Immature natural killer cell (primary cell): Measurements from ENCODE around the gene SMIM22. TPM values are rescaled to one million over a fixed set of nuclear protein-coding genes. Genes with fewer than 3 reads are reported as not detected.

Experiments used
- DNase-seq, 3 donors: peaks; one replicate each; pipeline ENCODE4 v3.0.0; 2022; ENCODE audit warnings: mixed read lengths in 1 of 3
- H3K27ac Mint-ChIP-seq, 6 donors: one replicate each; pipeline ENCODE4 v1.8.0; 2020; ENCODE audit warnings: mixed read lengths in 6 of 6, mild to moderate bottlenecking in 5 of 6, inconsistent platforms in 4 of 6, moderate library complexity in 3 of 6
- H3K27me3 Mint-ChIP-seq, 3 donors: one replicate each; pipeline ENCODE4 v1.8.0; 2020 to 2021; ENCODE audit warnings: low read depth in 3 of 3, mild to moderate bottlenecking in 3 of 3, mixed read lengths in 3 of 3, moderate library complexity in 3 of 3, inconsistent platforms in 1 of 3
- H3K36me3 Mint-ChIP-seq, 3 donors: one replicate each; pipeline ENCODE4 v1.8.0; 2020; ENCODE audit warnings: mixed read lengths in 3 of 3, inconsistent platforms in 2 of 3, mild to moderate bottlenecking in 2 of 3
- H3K4me1 Mint-ChIP-seq, 2 donors: one replicate each; pipeline ENCODE4 v1.8.0; 2020; ENCODE audit warnings: inconsistent platforms in 2 of 2, mild to moderate bottlenecking in 2 of 2, mixed read lengths in 2 of 2, moderate library complexity in 1 of 2
- H3K4me3 Mint-ChIP-seq, 5 donors: one replicate each; pipeline ENCODE4 v1.8.0; 2020; ENCODE audit warnings: mild to moderate bottlenecking in 5 of 5, mixed read lengths in 5 of 5, inconsistent platforms in 3 of 5, moderate library complexity in 3 of 5
- H3K9me3 Mint-ChIP-seq, 6 donors: one replicate each; pipeline ENCODE4 v1.8.0; 2020; ENCODE audit warnings: mild to moderate bottlenecking in 6 of 6, mixed read lengths in 6 of 6, inconsistent platforms in 4 of 6, moderate library complexity in 3 of 6
- polyA plus RNA-seq, 3 donors: library from polyadenylated mRNA; unstranded; fragments of 300-500 nt; fragmentation: Illumina TruSeq; gene quantifications; one replicate each; pipeline ENCODE4 v1.2.3, GENCODE V29; 2021

The SMIM22 gene
- polyA plus RNA-seq, 3 donors from 2014 or later: not detected

GRCh38 chr16:4762205-4762604 lies 33.0 kb upstream of the SMIM22 start:
- Mint-ChIP-seq H3K27ac (no peak overlapping the region), H3K9me3 (no peaks in the 10 kb centered on the region), H3K27me3 (peaks cover 6 to 10% (median 8%) of the 10 kb centered on the region in 3 donors), H3K4me1 (peaks cover 11 to 12% of the 10 kb centered on the region in 2 donors), H3K4me3 (no peak overlapping the region), H3K36me3 (peaks cover 0 to 13% (median 4%) of the 10 kb centered on the region in 3 donors)
- DNase-seq: no peak

DNA sequence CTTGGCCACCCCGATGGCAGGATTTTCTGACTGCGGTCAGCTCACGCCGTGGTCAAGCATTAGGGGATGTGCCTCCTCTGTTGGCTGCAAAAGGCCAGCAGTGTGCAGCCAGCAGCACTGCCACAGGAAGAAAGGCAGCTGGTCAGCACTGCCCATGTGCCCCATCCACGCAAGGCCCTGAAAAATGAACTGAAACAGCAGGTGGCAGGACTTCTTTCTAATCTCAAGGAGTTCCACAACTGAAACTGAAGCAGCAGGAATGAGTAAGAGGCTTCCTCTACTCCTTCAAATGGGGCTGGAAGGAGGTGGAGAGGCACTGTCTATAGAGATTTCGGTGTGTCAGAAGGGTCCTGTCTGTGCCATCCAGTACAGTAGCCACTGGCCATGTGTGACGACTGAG lies 31.4 kb upstream of the SMIM22 start:
- H3K36me3 Mint-ChIP-seq: peaks cover 0 to 8% (median 4%) of the 10 kb centered on the region in 3 donors
- peak overlapping the region in 1 of 5 donors; percentile 29 for H3K4me3 Mint-ChIP-seq
- no peak overlapping the region for H3K27ac Mint-ChIP-seq
- no peaks in the 10 kb centered on the region for H3K9me3 Mint-ChIP-seq
- H3K27me3 Mint-ChIP-seq: peaks cover 12 to 23% (median 15%) of the 10 kb centered on the region in 3 donors
- peaks cover 25 to 27% of the 10 kb centered on the region in 2 donors for H3K4me1 Mint-ChIP-seq
- no peak for DNase-seq

DNA sequence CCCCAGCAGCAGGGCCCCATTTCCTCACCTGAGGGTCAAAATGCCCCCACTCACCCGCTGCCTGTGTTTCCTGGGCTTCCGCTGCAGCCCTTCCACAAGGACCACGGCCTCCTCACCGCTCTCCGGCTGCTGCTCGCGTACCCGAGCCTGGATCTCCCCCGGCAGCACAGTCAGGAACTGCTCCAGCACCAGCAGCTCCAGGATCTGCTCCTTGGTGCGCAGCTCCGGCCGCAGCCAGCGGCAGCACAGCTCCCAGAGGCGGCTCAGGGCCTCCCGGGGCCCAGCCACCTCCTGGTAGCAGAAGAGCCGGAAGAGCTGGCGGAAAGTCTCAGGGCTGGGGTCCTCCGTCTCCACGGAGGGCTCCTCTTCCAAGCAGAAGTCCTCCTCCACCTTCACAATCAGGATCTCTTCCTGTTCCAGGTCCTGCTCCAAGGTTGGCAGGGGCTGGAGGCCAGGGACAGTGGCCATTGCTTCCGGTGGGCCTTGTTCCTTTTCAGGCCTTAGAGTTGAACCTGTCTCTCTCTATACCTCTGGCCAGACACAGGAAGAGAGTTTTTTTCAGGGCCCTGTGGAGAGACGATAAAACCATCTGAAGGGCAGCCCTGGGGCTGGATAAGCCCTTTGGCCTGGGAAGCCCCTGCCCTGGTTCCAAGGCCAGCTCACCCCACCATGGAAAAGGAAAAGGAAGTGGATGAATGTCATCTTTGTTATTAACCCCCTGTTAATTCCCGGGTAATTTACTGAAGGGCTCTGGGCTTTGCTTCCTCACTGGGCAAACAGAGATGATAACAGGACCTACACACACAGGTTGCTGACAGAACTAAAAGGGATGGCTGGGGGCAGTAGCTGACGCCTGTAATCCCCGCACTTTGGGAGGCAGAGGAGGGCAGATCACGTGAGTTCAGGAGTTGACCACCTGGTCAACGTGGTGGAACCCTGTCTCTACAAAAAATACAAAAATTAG lies 29.4 kb upstream of the SMIM22 start:
- no peak for DNase-seq
- H3K27ac Mint-ChIP-seq: peak overlapping the region; percentile 69 to 82 (median 78)

DNA sequence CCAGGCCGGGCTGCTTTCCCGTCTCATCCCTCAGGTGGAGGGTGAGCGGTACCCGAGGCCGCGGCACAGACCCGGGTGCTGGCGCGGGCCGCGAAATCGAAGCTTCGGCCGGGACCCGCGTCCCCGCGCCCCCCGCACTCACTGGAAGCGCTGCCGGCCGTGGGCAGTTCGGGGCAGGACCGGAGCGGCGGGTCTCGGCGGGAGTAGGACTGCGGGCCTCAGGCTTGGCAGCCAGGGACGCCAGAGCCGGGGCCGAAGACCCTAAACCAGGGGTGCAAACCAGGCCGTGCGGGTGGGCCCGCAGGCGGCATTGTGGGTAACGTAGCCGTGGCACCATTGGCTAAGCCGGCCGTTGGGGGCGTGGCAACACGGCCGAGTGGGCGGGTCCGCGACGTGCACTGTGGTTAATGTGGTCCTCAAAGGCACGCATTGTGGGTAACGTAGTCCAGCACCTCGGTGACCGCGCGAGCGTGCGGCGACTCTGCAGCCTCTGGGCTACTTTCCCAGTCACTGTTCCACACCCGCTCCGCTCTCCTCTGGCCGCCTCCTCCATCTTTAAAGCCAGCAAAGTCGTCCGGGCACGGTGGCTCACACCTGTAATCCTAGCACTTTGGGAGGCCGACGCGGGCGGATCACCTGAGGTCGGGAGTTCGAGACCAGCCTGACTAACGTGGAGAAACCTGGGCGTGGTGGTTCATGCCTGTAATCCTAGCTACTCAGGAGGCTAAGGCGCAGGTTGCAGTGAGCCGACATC lies 28.1 kb upstream of the SMIM22 start, which contains the start of gene ZNF500:
Gene ZNF500, minus strand, starts transcription at position 288 of the 754 bp plus-strand sequence. CDS start 1,184 bp downstream, outside the sequence.
- Mint-ChIP-seq H3K27ac (peak within 1 kb of the TSS; percentile 83 to 94 (median 88)), H3K4me3 (peak within 1 kb of the TSS; percentile 88 to 97 (median 91)), H3K36me3 (no peaks in the 10 kb centered on the region), H3K27me3 (peaks cover 12 to 23% (median 15%) of the 10 kb centered on the region in 3 donors), H3K4me1 (peaks cover 33 to 37% of the 10 kb centered on the region in 2 donors), H3K9me3 (no peaks in the 10 kb centered on the region)
- peak; percentile 92 to 94 (median 92) for DNase-seq

More for the DNA sequence above, 29.4 kb upstream of the SMIM22 start:
- Mint-ChIP-seq H3K27me3 (peaks cover 12 to 23% (median 15%) of the 10 kb centered on the region in 3 donors), H3K4me1 (peaks cover 33 to 37% of the 10 kb centered on the region in 2 donors), H3K36me3 (no peaks in the 10 kb centered on the region), H3K9me3 (no peaks in the 10 kb centered on the region), H3K4me3 (peak overlapping the region; percentile 77 to 88 (median 83))

GRCh38 chr16:4767872-4768548 lies 27.2 kb upstream of the SMIM22 start:
- peaks cover 12 to 23% (median 15%) of the 10 kb centered on the region in 3 donors for H3K27me3 Mint-ChIP-seq
- no peak for DNase-seq
- no peaks in the 10 kb centered on the region for H3K36me3 Mint-ChIP-seq
- H3K4me3 Mint-ChIP-seq: peak overlapping the region; percentile 88 to 97 (median 91)
- no peaks in the 10 kb centered on the region for H3K9me3 Mint-ChIP-seq
- peak overlapping the region; percentile 80 to 94 (median 90) for H3K27ac Mint-ChIP-seq
- H3K4me1 Mint-ChIP-seq: peaks cover 33 to 37% of the 10 kb centered on the region in 2 donors

DNA sequence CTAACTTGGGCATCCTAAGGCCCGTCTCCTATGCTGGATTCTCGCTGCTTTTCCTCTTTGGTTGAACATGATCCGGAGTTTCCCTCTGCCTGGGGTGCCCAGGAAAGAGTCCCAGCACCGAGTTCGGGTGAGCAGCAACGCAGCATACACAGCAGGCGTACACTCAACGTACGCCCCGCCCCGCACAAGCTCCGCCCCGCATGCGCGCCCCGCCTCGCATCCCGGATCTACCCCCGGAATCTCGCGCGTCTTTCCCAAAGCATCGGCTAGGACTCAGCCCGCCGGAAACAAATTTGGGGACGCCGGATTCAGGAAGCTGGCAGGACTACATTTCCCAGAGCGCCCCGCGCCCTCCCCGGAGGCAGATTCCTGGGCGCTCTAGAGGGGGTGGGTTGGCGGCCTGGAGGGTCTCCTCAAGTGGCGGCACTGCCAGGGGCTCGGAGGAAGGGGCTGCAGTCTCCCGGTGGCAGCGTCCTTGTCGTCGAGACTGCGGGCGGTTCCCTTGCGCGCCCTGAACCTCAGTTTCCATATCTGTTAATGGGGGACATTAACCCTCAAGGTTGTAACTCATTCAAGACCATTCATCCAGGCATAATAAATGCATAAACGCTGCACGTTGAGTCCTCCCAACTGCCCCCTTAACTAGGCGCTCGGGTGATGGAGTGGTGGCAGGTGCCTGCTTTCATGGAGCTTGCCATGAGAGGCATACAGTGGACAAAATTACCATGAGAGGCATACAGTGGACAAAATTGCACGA lies 26.4 kb upstream of the SMIM22 start:
- peaks cover 12 to 23% (median 15%) of the 10 kb centered on the region in 3 donors for H3K27me3 Mint-ChIP-seq
- H3K27ac Mint-ChIP-seq: peak overlapping the region; percentile 80 to 94 (median 90)
- peak overlapping the region; percentile 88 to 97 (median 91) for H3K4me3 Mint-ChIP-seq
- no peaks in the 10 kb centered on the region for H3K36me3 Mint-ChIP-seq
- H3K9me3 Mint-ChIP-seq: no peaks in the 10 kb centered on the region
- peaks cover 33 to 37% of the 10 kb centered on the region in 2 donors for H3K4me1 Mint-ChIP-seq
- DNase-seq: peak; percentile 68 to 73 (median 70)

DNA sequence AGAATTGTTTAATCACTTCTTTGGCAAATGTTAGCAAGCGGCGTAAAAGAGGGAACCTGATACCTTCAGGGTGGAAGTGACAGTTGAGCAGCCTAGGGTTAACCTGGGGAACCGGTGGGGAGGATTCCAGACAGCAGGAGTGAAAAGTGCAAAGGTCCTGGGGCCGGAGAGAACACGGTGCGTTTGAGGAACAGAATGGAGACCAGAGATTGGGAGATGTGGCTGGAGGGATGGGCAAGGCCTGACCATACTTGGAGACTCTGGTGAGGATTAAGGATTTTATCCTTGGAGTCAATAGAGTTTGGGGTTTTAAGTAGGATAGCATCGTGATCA lies 25.9 kb upstream of the SMIM22 start:
- Mint-ChIP-seq H3K27me3 (peaks cover 12 to 23% (median 15%) of the 10 kb centered on the region in 3 donors), H3K27ac (peak overlapping the region; percentile 2 to 94 (median 76)), H3K9me3 (no peaks in the 10 kb centered on the region), H3K4me1 (peaks cover 33 to 37% of the 10 kb centered on the region in 2 donors), H3K36me3 (no peaks in the 10 kb centered on the region), H3K4me3 (peak overlapping the region; percentile 37 to 97 (median 89))
- no peak for DNase-seq

DNA sequence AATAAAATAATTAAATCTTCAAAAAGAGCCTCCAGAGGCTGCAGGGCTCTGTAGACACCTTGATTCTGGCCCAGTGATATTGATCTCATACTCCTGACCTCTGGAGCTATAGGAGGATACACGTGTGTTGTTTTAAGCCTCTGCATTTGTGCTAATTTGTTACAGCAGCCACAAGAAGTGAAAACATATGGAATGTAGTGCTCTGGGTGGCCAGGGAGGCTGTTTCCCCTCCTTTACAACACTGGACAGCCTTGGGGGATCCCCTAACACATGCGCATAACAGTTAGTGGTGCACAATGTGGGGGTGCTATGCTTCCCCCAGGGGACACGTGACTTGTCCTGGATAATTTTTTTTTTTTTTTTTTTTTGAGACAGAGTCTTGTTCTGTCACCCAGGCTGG lies 23.5 kb upstream of the SMIM22 start:
- Mint-ChIP-seq H3K4me1 (peaks cover 23 to 29% of the 10 kb centered on the region in 2 donors), H3K27ac (no peak overlapping the region), H3K4me3 (no peak overlapping the region), H3K36me3 (no peaks in the 10 kb centered on the region), H3K9me3 (no peaks in the 10 kb centered on the region), H3K27me3 (peaks cover 7 to 16% (median 11%) of the 10 kb centered on the region in 3 donors)
- DNase-seq: no peak

DNA sequence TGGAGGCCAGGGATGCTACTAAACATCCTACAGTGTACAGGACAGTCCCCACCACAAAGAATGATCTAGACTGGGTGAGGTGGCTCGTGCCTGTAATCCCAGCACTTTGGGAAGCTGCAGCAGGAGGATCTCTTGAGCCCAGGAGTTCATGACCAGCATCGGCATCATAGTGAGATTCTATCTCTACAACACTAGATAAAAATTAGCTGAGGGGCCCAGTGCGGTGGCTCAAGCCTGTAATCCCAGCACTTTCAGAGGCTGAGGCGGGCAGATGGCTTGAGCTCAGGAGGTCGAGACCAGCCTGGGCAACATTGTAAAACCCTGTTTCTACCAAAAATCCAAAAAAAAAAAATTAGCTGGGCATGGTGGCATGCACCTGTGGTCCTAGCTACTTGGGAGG lies 22.8 kb upstream of the SMIM22 start:
- peaks cover 2 to 12% (median 7%) of the 10 kb centered on the region in 3 donors for H3K27me3 Mint-ChIP-seq
- DNase-seq: no peak
- H3K4me1 Mint-ChIP-seq: peaks cover 20 to 25% of the 10 kb centered on the region in 2 donors
- no peak overlapping the region for H3K4me3 Mint-ChIP-seq
- H3K36me3 Mint-ChIP-seq: no peaks in the 10 kb centered on the region
- no peak overlapping the region for H3K27ac Mint-ChIP-seq
- no peaks in the 10 kb centered on the region for H3K9me3 Mint-ChIP-seq

DNA sequence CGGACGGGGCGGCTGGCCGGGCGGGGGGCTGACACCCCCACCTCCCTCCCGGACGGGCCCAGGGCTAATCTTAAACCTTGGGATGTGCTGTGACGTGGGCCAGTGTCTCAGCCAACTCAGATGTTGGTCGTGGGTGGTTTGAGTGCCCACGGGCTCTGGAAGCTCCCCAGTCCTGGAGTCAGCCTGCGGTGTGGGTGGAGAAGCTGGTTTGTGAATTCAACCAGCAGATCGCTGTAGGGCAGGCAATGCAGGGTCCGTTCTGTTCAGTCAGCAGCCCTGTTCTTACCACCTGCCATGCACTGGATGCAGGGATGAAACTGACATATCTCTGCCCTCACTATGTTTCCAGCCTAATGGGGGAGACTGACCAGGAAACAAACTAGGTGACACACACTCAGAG lies 20.2 kb upstream of the SMIM22 start:
- H3K36me3 Mint-ChIP-seq: no peaks in the 10 kb centered on the region

DNA sequence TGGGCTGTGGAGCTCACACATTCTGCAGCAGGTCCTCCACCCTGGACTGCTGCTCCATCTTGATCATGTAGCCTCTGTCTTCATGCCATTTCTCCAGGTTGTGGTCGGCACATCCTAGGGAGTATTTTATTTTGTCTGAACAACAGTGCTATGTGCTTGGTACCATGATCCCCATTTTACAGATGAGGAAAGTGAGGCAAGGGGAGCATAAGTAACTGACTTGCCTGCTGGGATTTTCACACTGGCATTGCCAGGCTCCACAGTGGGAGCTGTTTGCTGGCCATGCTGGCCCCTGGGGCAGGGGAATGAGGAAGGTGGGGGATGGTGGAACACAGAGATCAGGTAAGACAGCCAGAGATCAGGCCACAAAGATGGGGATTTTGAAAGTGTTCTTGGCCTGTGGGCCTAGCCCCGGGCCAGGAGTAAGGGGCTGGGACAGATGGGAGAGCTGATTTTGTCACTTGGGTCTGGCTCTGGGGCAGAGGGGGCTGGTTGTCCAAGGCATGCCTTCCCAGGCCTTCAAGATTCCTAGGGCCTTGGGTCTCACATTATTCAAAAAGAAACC lies 18.9 kb upstream of the SMIM22 start:
- no peak for DNase-seq
- Mint-ChIP-seq H3K27me3 (peaks cover 0 to 2% (median 2%) of the 10 kb centered on the region in 3 donors), H3K36me3 (no peaks in the 10 kb centered on the region), H3K9me3 (no peaks in the 10 kb centered on the region), H3K4me3 (no peak overlapping the region), H3K27ac (peak overlapping the region in 1 of 6 donors; percentile 57), H3K4me1 (no peaks in the 10 kb centered on the region)

More for the DNA sequence above, 20.2 kb upstream of the SMIM22 start:
- Mint-ChIP-seq H3K27ac (no peak overlapping the region), H3K9me3 (no peaks in the 10 kb centered on the region), H3K4me1 (no peaks in the 10 kb centered on the region), H3K27me3 (peaks cover 0 to 2% (median 2%) of the 10 kb centered on the region in 3 donors), H3K4me3 (no peak overlapping the region)
- DNase-seq: no peak

DNA sequence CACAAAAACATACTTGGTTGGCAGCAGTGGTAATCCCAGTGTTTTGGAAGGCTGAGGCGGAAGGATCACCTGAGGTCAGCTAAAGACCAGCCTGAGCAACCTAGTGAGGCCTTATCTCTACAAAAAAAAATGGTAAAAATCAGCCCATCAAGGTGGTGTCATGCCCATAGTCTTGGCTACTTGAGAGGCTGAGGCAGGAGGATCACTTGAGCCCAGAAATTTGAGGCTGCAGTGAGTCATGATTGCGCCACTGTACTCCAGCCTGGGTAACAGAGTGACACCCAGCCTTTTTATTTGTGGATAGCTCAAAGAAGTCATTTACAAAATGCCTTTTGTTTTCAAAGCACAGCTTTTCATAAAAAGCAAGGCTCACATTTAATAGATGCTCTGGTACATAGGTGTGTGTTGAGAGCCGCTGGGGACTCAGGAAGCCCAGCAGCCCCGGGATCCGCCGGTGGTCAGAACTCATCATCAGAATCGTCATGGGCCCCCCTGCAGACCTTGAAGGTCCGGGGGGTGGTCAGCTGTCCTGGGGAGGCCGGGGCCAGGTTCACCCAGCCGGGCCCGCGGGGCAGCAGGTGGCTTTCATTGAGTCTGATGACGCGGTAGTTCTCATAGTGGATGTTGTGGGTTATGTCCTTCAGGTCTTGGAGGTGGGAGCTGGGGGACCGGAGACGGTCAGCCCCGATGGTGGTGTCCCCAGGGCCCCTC lies 17.7 kb upstream of the SMIM22 start:
- peaks cover 0 to 2% (median 2%) of the 10 kb centered on the region in 3 donors for H3K27me3 Mint-ChIP-seq
- no peaks in the 10 kb centered on the region for H3K36me3 Mint-ChIP-seq
- DNase-seq: no peak
- H3K27ac Mint-ChIP-seq: no peak overlapping the region
- no peaks in the 10 kb centered on the region for H3K4me1 Mint-ChIP-seq
- H3K9me3 Mint-ChIP-seq: no peaks in the 10 kb centered on the region
- H3K4me3 Mint-ChIP-seq: no peak overlapping the region
